NK-92 treated with Interleukin-12 subunit alpha and Interleukin-12 subunit beta, amount 100 ng/mL, for 24 hours (cell line): ENCODE results near the gene DPM2.

Experiments used
- DNase-seq: peaks from one replicate; lab custom pipeline; 2025; lab: John Stamatoyannopoulos, UW

The DPM2 gene

DNA sequence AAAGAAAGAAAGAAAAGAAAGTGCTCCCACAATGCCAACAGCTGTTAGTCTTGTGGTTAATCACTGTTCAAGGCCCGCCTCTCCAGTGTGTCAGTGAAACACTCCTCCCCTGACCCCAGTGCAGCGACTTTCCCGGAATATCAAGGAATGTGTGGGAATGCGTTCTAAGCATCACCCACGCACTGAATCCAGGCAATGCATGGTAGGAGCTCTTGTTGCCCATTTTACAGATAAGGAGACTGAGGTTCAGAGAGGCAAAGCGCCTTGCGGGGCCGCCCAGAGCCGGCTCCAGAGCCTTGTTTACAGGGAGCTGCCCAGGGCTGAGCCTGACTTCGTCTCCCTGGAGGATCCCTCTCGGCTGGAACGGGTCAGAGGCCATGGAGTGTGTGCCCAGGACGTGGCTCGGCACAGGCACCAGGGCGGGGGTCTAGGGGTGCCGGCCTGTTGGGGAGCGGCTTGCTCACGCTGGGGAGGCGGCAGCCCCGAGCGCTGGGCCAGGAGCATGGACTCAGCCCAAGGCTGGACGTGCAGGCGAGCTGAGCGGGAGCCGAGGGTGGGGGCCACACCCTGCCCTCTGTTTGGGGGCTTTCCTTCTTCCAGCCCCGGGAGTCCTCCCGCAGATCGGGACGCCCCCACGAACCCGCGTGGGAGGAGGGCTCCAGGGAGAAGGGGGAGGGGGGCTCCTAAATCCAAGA is 39.1 kb downstream of the DPM2 start:
- DNase-seq = no peak

DNA sequence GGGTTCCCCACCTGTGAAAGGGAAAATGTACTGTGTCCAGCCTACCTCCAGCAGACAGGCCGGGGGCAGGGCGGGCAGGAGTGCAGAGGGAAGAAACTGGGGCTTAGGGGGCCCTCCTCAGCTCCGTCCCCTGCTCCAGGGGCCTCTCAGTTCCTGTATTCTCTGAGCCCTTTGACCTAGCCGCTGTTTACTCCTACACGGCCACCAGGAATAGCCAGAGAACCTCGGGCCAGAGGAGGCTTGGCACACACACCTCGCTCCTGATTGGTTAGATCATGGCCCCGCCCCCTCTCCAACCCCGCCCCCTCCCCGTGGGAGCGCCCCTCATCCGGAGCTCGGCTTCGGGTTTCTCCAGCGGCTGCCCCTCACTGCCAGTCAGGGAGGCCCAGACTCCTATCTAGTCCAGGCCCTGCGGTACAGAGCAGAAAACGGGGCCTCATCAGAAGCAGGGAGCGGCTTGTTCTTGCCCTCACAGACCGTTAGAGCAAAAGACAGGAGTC is 40.4 kb downstream of the DPM2 start:
- no peak for DNase-seq

DNA sequence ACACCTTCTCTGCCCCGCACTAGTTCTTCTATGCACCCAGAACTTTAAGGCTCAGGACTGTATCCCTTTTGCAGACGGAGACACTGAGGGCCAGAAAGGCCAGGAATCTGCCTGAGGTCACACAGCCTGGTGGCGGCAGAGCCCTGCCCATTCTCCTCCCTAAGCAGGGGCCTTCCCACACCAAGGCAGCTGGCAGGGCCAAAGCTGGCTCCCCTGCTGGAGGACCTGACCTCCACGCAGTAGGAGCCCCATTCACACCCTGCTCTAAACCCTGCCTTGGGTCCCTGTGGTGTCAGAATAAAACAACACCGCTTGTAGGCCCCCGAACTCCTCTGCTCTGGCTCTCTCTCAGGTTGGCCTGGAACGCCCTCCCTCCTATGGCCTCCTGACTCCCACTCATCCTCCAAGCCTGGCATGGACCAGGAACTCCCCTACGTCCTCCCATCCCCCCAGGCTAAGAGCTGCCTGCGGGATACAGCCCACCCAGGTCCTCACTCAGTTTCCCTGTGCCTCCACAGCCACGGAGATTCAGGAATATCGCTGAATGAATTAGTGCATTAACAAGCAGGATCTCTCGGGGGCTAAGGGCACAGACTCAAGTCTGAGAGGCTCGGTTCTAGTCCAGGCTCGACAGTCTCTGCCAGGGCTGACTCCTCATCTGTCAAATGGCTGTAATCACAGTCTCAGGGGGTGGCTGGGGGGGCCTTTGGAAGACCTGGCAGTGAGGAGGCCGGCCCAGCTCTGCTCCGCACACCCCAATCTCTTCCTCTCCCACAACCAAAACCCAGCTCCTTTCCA is 41.1 kb downstream of the DPM2 start:
- no peak for DNase-seq

DNA sequence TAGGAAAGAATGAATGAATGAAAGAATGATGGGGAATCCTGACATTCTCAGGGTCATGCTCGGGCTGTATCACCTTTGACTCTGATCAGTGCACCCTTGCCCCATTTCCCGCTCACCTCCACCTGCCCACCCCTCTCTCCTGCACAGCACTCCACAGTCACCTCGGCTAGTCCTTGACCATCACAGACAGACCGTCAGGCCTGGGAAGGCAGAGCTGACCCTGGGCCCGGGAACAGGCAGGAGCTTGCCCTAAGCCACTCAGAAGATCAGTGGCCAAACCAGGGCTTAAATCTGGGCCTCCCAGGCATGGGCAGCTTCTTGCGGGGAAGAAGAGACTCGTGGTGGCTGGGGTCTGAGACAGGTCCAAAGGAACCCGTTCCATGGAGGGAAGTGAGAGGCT is 41.8 kb downstream of the DPM2 start:
- no peak for DNase-seq

DNA sequence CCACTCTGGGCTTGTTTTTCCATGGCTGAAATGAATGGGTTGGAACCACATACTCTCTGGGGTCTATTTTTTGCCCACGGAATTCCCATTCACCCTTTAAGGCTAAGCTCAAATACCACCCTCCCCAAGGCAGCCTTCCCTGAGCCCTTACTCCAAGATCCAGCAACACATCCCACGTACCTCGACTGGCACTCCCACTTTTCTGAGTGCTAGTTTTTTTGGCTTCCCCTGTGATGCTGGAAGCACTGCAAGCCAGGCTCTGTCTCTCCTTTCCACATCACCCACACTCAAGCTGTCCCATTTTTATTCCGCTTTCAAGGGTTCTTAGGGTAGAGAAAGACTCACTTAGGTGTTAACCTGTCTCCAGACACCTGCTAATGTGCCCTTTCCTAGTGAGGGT is 44.3 kb downstream of the DPM2 start:
- no peak for DNase-seq

DNA sequence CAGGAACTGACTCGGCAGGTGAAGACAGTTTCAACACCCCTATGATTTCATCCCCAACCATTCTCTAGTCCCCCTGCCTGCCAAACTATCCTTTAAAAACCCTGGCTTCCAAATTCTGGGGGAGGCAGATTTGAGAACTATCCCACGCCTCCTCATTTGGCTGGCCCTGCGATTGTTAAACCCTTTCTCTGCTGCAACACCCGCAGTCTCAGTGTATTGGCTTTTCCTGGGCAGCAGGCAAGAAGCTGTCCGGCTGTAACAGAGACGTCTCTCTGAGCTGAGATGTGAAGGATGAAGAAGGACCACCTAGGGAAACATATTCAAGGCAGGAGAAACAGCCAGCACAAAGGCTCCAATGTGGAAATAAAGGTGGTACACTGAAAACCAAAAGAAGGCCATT is 44.8 kb downstream of the DPM2 start:
- DNase-seq = no peak

DNA sequence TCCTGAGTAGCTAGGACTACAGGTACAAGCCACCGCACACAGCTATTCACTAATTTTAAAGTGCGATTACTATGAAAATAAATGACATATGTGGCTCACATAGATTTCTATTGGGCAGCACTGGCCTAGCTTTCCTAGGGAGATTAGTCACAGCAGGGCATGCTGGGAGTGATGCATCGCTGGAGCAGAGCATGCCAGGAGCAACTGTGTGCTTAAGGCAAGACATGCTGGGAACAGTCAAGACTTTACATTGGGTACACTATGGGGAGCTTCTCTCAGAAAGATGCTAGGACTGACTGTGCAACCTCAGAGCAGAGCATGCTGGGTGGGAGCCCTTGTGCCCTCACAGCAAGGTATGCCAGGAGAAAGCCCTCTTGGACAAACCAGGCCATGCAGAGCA is 47.6 kb downstream of the DPM2 start:
- no peak for DNase-seq

DNA sequence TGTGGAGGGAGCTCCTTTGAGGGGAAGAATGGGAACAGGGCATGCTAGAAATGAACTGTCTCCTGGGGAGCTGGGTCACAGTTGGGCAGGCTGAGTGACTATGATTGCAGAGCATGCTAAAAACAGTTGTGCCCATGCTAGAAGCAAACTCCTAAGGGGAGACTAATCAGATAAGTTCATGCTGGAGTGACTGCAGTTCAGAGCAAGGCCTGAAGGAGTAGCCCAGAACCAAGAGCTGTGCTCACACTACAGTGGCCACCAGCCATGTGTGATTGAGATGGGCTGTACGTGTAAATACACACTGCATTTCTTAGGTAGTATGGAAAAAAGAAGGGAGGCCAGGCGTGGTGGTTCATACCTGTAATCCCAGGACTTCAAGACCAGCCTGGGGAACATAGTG is 49.9 kb downstream of the DPM2 start:
- no peak for DNase-seq

DNA sequence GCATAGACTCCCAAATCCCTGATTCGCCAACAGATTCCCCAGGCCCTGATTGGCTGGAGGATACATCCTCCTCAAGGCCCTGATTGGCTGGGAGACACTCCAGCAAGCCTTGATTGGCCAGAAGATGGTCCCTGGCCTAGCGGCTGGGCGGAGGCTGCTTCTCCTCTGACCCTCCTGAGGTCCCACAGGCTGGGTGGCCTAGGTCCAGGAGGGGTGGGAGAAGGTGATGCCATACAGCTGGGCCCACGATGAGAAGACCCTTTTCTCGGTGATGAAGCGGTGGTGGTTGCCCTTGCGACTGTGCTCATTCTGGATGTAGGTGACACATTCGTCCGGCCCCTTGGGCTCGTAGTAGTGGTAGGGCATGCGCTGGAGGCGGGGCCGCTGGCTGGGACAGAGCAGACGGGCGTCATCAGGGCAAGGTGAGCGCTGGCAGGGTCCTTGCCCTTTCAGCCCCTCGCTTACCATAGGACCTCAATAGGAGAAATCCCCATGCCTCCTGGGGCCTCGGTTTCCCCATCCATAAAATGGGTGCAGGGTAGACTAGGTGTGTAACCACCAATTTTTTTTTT is 51.2 kb downstream of the DPM2 start:
- DNase-seq = no peak

DNA sequence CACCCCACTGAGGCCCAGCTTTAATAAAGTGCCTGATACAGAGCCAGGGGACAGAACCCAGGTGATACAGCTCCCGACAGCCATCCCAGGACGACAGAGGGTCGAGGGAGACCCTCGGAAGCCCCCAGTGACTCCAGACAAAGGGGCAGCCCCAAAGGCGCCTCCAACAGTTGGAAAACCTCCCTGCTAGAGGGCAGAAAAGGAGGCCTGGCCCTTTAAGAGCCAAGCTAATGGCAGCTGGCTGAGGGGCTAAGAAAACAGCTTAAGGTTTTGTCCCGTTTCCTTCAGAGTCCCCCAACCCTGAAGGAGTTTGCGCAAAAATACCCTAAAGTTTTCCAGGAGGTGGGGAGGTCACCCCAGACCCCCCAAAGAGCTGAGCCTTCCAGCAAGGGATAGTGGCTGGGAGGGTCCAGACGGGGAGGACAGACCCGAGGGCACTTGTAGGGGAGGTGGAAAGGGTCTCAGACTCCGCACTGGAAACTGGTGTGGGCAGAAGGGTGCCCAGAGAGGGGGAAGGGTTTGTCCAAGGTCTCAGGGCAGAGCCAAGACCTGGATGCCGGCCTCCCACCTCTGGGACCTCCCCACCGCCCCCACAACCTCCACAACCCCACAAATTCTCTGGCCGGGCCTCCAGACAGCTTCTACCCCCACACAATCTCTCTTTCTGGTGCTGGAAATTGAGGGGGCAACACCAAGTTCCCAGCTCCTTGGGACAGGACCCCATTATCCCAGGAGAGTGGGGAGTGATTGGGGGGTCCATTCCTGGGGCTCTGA is 52.0 kb downstream of the DPM2 start:
- no peak for DNase-seq
